ENCODE measurements around the gene DMRT3.

Gene DMRT3

GRCh38 chr9:1001838-1002237 is 25.4 kb downstream of the DMRT3 start:
- no peak for DNase-seq

GRCh38 chr9:1002678-1003077 is 26.2 kb downstream of the DMRT3 start:
- DNase-seq: no peak

GRCh38 chr9:1005043-1005667 is 28.7 kb downstream of the DMRT3 start:
- DNase-seq: peak; percentile 82 to 83

DNA sequence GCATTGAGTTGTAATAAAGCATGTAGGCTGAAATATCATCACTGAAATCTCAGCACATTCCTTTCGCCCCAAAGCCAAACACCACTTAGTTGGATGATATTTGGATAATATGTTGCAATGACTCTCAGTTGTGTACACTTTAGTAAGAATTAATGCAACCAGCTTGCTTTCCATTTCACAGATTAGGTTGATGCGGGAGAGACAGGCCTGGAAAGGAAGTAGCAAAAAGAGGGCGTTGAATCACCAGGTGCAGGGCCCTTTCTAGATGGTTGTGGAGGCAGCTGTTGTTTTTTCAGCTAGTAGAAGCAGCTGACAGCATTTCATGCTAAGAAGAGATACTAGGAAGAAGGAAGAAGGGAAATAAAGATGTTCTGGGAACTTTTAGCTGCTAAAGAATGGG is 30.9 kb downstream of the DMRT3 start:
- no peak for DNase-seq

- peak; percentile 19 to 84 for DNase-seq
Observed at GRCh38 chr9:1008216-1008615, 31.8 kb downstream of the DMRT3 start.

GRCh38 chr9:1009101-1009707 is 32.7 kb downstream of the DMRT3 start:
- peak; percentile 85 for DNase-seq

DNA sequence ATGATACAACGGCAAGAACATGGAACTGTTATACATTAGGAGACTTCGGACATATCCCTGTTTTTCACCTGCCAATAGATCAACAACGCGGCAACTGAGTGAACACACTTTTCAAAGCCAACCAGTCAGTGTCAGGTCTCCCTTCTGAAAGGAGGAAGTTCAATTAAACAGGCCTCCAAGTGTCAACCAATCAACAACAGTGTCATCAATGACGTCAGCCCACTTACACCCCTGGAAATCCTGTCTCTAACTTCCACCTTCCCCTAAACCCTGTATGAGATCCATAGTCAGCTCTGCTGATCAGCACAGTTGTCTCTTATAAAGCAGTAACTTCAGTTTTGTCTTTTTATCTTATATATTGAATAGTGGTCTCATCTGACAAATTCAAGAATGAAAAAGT is 36.6 kb downstream of the DMRT3 start:
- DNase-seq: peak; percentile 23 to 28

GRCh38 chr9:1014225-1014624 is 37.8 kb downstream of the DMRT3 start:
- DNase-seq: no peak

DNA sequence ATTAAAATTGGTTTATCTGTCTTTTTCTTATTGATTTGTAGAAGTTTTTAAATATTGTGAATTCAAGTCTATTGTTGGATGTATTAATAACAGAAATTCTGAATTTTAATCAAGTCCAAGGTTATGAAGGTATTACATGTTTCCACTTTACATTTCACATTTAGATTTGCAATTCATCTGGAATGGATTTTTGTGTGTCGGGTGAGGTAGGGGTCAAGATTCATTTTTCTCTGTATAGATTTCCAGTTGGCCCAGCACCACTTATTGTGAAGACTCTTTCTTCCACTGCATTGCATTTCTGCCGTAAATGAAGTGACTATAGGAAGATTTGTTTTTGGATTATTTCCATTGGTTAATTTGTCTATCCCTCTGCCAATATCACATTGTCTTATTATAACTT is 38.2 kb downstream of the DMRT3 start:
- DNase-seq: no peak

GRCh38 chr9:1018121-1018520 is 41.7 kb downstream of the DMRT3 start:
- DNase-seq: peak in 1 of 2 donors; percentile 32

GRCh38 chr9:1024112-1024511 is 47.7 kb downstream of the DMRT3 start:
- no peak for DNase-seq

DNA sequence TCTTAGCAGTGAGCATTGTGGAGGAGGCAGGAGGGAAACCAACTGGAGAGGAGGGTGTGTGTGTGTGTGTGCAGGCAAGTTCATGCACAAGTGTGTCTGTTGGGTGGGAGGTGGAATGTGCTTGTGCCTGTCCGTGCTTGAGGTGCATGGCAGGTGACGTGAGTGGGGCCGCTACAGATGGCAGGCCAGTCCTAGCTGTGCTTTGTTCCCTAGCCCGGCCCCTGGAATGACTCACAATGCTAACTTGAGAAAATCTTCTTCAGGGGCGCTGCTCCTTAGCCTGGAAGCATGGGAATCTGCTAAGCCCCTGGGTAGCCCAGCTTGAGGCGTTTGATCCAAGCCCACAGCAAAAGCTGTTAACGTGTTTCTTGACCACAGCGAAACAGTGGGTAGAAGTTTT is 48.7 kb downstream of the DMRT3 start:
- no peak for DNase-seq

DNA sequence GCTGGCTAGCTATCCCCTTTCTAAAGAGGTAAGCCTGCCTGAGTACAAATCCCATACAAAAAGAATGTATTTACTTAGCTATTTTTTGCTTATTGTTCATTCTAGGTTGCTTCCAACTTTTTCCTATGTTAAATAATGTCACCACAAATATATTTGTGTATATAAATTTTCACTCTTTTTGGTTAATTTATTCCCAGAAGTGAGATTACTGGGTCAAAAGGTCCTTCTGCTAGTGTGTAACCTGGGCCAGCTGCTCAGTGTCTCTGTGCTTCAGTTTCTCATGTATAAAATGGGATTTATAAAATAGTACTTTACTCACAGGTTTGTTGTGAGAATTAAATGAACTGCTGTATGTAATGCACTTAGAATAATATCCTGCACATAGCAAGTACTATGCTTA is 49.8 kb downstream of the DMRT3 start:
- DNase-seq: no peak

DNA sequence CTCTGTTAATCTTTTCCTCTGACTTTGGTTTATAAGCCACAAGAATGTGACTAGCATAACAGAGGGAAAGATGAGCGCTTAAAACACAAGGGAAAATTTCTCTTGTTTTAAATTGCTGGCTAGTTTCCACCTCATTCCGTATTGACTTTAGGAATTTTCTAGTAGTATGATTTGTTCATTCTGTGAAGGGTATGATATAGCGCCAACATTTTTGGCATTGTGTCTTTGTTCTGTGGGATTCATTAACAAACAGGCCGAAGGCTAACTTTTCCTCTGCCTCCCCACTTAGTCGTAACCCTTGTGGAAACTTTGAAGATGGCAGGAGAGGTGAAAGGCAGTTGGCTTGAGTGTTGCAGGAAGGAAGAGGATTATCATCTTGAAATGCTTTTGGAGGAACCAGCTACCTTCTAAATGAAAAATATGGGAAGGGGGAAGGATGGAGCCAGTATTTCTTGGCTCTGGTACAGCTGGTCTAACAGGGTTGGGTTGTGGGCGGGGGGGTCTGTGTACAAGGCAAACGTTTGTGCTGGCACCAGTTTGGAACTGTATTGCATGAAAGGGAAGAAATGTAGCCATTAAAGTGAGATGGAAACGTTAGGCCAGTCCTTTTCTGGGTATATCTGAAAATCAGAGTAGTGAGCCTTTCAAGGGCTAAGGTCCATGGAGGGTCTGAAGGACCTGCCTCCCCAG is 52.2 kb downstream of the DMRT3 start:
- no peak for DNase-seq

- no peak for DNase-seq
Observed at GRCh38 chr9:1031951-1032601, 55.6 kb downstream of the DMRT3 start.

GRCh38 chr9:1034271-1034670 is 57.8 kb downstream of the DMRT3 start:
- no peak for DNase-seq

DNA sequence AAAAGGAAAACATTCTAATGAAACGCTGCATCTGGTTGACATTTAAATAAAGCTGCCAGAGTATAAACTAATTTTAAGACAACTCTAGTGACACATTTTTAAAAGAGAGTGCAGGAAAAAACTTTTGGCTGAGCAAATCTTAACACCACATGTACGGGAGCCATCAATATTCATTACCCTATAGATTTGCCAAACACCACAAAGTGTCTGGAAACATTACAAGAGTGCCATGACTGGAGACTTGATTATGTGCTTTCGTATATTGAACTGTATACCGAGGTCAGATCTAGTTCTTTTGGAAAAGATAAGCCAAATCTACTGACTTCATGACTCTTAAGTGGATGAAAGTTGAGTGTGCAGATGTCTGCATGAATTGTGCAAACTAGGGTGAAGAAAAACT is 63.1 kb downstream of the DMRT3 start:
- no peak for DNase-seq
